ENCODE measurements around the gene FBXW11.

- no peak for TF ChIP-seq CTCF (conservative IDR thresholded peaks at IDR 0.05; ENCODE audit: low read depth, low read length)
- no peak for TF ChIP-seq EZH2phosphoT487 (IDR thresholded peaks at IDR 0.05; ENCODE audit: borderline replicate concordance, low read length)
Observed at GRCh38 chr5:171978016-171978415, 28.4 kb downstream of the FBXW11 start.

Data from PC-3 (cell line).